ENCODE data around the gene MBNL3.

The MBNL3 gene, protein sequence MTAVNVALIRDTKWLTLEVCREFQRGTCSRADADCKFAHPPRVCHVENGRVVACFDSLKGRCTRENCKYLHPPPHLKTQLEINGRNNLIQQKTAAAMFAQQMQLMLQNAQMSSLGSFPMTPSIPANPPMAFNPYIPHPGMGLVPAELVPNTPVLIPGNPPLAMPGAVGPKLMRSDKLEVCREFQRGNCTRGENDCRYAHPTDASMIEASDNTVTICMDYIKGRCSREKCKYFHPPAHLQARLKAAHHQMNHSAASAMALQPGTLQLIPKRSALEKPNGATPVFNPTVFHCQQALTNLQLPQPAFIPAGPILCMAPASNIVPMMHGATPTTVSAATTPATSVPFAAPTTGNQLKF

DNA sequence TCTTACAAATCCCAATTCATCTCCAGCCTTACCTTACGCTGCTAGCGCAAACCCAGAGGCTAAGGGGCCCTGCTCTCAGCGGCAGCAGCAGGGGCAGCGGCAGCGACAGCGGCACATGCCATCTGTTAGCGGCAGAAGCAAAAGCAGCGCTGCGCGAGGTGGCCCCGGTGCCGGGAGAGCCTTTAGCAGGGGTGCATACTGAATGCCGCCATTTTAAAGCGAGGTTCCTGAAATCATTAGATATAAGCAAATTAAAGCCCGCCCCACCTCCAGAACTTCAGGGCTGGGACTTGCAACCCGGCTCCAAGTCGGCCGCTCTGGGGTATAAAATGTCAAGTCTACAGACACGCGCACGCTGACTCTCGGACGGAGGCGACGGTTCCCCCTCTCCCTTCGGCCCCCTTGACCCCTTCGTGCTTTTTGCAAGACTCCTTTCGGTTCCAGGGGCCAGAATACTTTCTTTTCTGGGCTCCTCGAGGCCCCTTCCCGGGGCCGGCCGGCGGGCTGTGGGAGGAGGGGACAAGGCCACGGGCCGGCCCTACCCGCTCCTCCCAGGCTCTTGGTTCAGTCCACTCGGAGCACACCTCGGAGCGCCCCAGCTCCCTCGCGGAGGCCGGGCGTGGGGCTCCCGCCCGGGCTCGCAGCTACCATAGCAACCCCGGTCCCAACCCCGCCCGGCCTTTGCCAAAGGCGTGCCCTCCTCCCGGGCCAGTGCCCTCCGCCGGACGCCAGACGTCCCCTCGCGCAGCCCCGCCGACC, at the start of gene MBNL3:
Gene MBNL3 (minus strand): TSS at position 220 of the 759 bp plus-strand sequence. CDS start 49,427 bp downstream, outside the sequence.
- DNase-seq = peak; percentile 73

DNA sequence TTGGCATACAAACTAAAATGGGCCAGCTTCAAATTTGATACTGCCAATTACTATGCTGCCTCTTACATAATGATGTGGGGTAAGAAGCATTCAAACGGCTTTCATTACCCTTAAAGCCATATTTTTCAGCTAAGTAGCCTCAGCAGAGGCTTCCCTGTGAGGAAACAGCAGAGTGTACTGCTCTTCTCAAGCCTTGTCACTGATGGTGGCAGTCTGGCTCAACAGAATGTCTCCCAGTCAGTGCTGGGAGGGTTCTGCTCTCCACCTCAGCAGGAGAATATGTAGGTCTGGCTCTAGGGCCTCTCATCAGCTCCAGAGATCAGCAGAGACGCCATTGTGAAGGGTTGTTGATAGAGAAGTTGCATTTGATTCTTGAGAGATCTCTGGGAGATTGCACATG, 44.6 kb upstream of the MBNL3 start:
- no peak for DNase-seq

DNA sequence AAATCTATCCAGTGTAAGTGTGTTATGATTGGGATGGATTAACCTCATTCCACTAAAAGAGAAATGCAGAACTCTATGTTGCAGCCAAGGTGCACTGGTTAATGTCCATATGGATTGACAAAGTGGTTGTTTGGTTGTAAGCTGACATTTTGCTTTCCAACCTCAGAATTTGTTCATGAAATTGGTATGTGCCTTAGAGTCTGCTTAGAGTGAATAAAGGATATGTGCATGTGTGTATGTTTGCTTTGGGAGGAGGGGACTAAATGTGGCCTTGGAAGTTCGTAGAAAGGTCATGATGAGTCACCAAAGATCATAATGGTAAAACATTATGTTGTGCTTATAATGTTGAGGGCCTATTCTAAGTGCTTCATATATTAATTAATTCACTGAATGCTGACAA, 44.1 kb upstream of the MBNL3 start:
- DNase-seq = no peak

DNA sequence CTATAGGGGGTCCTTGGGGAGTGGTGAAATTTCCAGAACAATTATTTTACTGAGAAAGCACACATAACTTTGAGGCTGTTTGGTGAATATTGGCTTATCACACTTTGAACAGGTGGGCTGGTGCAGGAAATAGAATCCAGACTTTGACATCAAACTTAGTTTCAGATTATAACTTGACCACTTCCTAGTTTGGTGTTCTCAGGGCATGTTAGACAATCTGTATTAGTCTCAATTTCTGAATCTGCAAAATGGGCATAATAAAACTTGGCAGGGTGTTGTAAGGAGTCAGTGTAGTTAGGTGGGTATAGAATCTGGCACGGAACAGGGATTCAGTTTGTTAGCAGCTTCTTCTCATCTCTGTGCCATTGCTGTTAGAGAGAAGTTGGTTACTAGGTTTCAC, 43.3 kb upstream of the MBNL3 start:
- DNase-seq = no peak

DNA sequence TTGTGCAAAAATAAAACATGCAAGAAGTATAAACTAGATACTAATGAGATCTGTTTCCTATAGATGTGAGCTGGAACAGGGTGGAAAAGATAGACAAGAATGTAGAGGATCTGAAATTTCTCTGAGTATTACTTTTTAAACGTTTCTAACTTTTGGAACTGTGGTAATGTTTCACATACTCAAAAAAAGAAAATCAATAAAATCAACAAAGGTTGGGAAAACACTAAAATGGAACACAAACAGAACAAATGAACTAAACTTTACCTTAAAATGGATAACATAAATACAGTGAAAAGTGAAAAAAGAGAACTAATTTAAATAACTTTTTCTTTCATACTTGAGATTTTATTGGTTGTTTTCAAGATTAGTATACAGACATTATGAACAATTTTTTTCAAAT, 32.0 kb upstream of the MBNL3 start:
- DNase-seq = no peak

DNA sequence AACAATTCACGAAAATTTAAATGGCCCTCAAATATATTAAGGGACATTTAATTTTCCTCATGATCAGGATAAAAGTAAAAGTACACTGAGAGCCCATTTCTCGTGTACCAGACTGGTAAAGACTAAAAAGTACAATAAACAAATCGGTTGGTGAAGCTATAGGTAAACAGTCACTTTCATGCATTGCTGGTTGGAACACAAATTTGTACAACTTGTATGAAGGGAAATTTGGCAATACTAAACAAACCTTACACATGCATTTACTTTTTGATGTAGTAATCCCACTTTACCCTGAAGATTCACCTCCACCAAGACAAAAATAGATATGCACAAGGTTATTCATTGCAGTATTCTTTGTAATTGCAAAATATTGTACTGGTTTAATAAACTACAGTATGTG, 31.4 kb upstream of the MBNL3 start:
- DNase-seq = no peak

DNA sequence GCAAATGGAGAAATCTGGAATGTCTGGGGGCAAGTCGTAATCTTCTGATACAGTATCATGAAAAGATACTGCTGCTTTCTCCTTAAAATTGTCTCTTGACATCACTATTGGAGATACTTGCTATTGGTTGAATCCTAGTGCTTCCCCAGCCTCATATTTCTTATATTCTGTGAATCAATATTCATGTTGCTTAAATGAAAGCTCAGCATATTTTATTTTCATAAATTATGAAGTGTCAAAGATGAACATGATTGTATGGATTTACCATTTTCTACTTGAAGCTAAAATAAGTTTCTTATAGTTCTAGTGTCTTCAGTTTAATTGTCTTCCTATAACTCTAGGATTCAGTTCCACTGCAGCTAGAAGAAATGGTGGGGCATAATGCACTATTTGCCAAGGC, 29.6 kb upstream of the MBNL3 start:
- no peak for DNase-seq

DNA sequence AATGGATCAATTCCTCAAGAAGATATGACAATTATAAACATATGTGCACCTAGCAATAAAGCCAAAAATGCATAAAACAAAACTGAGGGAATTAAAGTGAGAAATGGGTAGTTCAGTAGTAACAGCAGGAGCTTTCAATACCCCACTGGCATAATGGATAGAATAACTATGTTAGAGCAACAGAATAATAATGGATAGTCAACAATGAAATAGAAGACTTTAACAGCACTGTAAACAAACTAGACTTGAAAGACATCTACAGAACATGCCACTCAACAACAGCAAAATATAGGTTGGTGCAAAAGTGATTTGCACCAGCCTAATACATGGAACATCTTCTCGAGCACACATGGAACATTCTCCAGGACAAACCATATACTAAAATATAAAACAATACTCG, 20.0 kb upstream of the MBNL3 start:
- DNase-seq = no peak

DNA sequence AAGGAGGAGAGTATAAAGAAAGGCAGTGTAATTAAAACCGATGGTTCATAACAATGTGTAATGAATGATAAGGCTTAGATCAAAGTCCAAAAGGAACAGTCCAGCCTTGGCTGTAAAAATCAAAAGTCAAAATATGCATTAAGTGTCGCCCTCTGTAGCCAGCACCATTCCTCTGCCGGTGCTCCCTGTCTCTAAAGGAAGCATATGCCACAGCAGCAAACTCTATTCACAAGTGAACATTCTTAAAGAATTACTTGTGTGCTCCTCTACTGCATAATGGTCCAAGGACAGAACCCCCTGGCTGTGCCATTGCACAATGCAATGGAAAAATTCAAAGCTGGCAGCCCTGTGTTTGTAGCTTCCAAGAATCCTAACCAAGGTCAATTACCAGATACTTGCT, 16.3 kb upstream of the MBNL3 start:
- DNase-seq = no peak

DNA sequence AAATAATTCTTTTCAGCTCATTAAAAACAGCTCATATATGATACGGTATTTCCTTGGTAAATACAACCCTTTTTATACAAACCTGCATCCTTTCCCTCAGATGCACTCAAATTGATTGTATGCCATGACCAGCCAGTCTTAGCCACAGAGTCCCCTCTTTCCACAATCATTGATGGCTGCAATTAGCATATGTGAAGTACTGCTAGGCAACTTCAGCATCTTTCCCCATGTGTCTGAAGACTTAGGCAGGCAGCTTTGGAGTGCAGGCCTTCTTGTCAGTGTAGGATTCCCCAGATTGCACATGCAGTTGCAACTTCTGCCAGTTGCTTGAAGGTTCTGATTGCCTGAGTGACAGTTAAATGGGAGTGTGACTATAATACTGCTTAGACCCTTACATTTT, 15.6 kb upstream of the MBNL3 start:
- DNase-seq = no peak

DNA sequence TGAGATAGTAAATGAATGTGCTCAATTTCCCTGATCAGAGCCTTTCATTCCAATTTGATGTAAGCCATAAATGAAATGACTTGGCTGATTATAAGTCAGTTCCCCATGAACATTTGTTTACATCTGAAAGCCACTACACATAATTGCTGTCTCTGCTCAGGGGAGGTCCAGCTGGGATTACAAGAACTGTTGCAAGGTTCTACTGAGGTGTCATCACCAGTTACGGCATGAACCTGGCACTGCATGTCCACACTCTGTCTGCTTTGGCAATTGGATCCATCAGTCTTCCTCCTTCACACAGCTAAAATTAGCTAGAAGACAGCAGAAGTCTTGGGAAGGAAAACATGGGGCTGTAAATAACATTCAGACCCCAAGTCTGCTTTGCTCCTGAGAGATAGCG, 12.8 kb upstream of the MBNL3 start:
- DNase-seq = no peak

DNA sequence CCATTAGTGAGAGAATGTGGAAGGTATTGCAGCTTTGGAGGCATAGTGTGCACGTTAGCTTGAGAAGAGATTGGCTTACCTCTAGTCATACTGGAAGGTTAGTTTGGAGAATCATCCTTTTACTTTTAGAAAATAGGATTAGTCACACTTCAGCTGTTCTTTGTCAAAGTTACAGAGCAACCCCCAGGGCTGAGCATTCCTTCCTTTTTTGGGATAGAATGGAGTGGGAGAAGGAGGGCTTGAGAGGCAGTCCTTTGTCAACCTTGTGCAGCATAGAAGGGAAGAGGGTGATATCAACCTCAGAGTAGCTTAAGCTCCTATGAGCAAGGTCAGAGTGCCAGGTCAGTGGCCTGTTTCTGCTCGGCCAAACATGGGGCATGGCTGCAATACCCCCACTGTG, 8.6 kb upstream of the MBNL3 start:
- DNase-seq = no peak

DNA sequence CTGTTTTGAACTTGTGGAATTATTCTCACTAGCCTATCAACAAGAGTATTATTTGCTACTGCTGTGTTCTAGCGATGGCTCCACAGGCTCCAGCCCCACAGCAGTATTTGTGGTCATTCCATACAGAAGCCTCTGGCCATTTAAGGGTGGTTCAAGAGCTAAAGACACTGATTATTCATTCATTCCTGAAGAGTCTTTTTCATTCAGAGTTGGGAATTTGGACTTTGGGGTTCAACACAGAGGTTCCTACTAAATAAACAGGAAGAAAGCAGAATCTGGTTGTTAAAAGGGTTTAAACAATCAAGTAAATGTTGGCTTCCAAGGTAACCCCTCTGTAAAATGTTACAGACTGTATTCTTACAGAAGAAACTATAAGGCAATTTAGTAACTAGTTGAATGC, 4.3 kb upstream of the MBNL3 start:
- DNase-seq = no peak

DNA sequence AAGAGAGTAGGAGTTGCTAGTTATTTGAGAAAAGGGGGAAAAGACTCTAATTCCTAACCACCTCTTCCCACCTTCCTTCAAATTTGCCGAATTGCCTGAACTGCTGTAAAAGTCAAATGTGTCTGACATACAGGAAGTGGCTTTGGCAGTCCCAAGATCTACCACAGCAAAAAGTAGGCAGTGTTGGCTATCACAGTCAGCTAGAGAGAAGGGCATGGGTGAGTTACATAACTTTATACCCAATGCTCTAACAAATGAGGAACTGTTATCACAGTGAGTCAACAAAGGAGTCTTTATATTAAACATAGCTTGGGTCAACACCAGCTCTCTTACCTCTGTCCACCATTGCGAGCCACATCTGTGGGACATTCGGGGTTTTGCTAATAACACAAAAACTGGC, 2.4 kb upstream of the MBNL3 start:
- no peak for DNase-seq

DNA sequence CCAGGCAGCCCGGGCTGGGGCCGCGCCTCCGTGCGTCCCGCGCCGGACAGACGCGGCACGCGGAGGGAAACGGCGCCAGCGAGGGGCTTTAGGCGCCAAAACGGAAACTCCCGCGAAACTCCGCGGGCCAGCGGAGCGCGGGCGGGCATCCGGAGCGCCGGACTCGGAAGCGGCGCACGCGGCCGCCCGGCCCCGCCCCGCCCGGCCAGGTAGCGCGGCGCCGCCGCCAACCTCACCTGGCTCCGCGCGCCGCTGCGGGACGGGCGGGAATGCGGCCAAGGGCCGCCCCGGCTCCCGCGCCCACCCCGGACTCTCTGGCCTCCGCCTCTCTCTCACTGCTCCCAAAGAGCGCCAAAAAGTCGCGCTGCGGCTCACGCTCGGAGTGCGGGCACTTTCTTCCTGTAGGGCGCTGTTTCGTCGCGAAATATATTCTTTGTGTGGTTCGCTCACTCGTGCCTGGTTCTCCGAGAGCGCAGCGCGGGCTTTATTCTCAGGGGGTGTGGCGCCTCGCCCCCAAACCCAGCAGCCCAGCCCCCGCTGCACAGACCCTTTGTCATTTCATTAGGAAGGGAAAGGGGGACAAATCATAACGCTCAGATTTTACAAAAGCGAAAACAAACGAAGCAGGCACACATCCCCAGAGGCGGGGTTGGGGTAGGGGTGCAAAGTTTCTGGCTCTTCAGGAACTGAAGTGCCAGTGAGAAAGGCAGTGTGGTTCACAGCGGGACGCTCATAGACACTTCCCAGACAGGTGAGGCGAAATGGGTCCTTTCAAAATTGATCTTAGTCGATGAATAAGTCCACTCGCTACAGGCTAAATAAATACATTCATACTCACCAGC, 961 bp upstream of the MBNL3 start:
- DNase-seq = peak; percentile 45

DNA sequence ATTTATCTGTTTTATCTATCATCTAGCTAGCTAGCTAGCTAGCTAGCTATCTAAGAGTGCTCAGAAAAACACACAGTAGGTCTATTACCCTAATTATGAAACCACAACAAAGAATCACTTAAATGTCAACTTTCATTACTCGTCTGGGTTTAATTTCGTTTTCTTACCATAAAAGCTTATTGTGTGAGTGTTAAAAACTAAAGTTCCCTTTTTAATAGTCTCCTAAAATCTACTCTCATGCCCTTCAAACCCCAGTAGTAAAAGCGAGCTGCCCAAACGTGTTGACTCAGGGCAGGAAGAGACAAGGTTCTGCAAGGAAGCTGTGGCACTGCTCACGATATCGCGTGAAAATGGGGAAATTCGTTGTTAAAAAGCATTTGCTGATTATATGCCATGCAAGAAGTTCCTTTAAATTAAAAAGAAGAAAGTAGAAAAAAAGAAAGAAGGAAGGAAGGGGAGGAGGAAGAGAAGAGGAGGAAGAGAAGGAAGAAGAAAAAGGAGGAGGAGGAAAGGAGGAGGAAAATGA, 595 bp downstream of the MBNL3 start:
- DNase-seq = peak; percentile 18

DNA sequence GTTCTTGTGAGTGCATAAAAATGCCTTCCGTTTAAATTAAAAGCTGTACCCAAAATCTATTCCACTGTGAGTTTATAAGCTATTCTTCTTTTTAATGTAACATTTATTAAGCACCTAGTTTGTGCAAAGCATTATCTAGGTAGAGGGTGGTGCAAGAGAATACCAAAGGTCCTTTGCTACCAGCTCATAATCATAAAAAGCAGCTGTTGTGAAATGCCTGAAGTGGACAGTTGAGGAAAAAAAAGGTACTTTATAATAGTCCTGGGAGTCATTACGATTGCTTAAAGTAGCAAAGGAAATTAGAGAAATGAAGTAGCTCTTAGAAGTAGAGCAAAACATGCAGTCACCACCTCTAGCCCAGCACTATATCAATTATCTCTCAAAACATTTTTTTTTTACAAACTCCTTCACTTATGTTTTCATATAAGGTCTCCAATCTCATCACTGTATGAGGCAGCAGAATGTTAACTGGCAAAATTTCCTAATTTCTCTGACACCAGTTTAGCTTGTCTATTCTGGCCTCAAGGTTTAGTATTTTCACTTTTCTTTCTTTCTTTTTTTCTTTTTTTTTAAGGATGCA, 2.1 kb downstream of the MBNL3 start:
- DNase-seq = no peak

DNA sequence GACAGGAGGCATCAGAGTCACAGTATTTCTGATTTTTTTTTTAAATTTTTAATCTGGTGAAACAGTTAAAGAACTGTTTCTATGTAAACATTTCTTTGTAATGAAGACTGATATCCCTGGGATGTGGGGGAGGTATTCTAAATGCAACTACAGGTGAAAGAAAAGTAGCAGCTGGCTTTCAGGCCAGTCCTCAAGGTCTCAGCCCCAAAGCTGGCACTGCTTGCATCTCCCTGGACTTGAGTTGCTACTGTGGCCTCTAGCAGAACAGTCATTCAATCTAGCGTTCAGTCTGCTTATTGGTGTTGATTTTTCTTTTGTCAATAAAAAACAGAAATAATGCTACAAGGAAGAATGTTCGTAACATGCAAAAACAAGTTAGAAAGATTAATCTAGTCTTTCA, 4.9 kb downstream of the MBNL3 start:
- no peak for DNase-seq

DNA sequence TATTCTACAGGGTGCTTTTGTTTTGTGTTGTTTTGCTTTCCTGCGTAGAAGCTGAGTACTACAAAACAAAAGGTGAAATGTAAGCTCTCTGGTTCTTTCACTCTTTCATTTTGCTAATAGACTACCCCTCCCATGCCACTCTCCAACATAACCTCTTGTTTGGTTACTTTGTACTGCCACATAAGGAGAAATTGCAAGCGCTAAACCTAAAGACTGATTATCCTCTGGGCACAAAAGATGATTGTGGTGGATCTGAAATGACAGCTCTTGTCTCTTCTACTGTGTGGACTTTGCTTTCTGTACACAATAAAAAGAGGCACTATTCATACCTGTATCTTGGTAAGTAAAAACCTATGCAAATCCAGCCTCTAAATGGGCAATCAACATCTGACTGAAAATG, 5.3 kb downstream of the MBNL3 start:
- no peak for DNase-seq

DNA sequence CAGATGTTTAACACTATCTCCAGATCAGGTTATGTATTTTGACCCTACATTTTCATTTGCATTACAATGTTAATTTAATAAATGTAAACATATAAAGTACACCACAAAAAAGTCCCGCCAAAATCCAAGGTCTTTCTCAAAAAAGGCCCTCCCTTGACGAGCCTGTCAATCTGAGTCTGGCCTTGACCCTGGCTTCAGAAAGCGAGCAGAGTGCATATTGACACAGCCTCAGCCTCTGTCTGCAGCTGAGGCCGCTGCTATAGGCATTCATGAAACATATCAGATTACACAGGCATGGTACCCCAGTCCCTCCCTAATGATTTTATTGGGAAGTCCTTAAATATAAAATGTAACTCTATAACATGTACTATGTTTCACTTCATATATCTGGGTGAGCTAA, 6.2 kb downstream of the MBNL3 start:
- no peak for DNase-seq

DNA sequence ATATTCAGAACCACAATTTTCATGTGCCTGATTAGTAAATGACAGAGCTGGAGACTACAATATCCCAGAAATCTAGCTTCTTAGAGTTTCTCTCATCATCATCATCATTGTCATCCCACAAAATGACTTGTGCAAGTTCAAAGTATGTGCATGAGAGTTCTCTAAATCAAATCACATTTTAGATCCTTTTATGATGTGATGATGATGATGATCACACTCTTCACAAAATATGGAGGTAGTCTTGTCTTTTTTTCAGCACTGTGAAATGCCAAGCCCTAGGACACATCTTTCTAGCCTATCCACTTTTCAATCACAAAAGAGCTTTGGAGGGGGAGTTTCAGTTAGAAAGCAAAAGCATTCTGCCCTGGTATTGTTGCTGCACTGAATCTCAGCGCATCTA, 7.4 kb downstream of the MBNL3 start:
- no peak for DNase-seq

DNA sequence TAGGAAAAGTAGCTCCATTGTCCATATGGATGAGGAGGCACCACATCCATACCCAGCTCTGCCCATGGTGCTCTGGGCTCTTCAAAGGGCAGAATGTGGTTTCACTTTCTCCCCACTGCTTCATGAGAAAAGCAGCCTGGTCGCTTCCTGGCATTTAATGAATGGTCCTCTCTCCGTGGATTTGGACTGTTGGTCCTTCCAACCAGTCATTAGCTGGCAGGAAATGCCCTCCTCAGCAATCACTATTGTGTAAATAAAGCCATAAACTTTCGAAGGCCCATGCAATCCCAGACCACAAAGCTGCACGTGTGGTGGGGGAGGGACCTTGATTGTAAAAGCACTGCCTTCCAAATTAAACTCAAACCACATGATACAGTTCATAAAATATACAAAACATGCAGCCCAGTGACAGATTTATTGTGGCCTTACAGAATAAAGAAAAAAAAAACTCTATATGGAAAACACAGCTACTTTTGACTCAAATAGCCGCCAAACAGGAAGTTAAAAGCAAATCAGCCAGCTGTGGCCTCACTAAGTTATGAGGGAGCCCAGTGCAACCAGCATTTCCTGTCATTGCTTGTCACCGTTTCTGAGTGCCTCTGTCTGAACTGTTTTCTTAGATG, 8.1 kb downstream of the MBNL3 start:
- DNase-seq = peak; percentile 37

All from NCI-H1105 (cell line).